Vagina (tissue), 2 donors: ENCODE measurements around the gene CRTAC1. TPM values are rescaled to one million over a fixed set of nuclear protein-coding genes. Genes with fewer than 3 reads are reported as not detected.

ENCODE experiments used
- DNase-seq, 2 donors: peaks; one replicate each; pipeline ENCODE4 v3.0.0-alpha.2; 2017; ENCODE audit errors: extremely low spot score in 2 of 2
- H3K27ac ChIP-seq: fragments of 200-600 bp; sonication (generic); one replicate; pipeline ENCODE4 v1.5.1; 2019
- H3K27me3 ChIP-seq: fragments of 200-600 bp; sonication (generic); one replicate; pipeline ENCODE4 v1.5.1; 2019
- H3K36me3 ChIP-seq, 2 donors: fragments of 200-600 bp; sonication (generic); one replicate each; pipeline ENCODE4 v1.5.1; 2017 to 2019
- H3K4me1 ChIP-seq: fragments of 200-600 bp; sonication (generic); one replicate; pipeline ENCODE4 v1.5.1; 2019
- H3K4me3 ChIP-seq, 2 donors: fragments of 200-600 bp; sonication (generic); 1 replicate in 1 of 2; 2 replicates in 1 of 2; pipeline ENCODE4 v1.5.1; 2016 to 2019
- H3K9me3 ChIP-seq: fragments of 200-600 bp; sonication (generic); one replicate; pipeline ENCODE4 v1.5.1; 2019
- POLR2A ChIP-seq, 2 donors: fragments of 450-650 bp; IDR thresholded peaks; one replicate each; pipeline ENCODE4 v1.6.1; 2017; ENCODE audit warnings: antibody characterized with exemption in 2 of 2, mild to moderate bottlenecking in 2 of 2, moderate library complexity in 2 of 2
- POLR2AphosphoS5 ChIP-seq, 2 donors: sonication (generic); formaldehyde crosslinking; IDR thresholded peaks; one replicate each; pipeline ENCODE4 v1.9.0; 2017; ENCODE audit warnings: antibody characterized with exemption in 2 of 2, mild to moderate bottlenecking in 2 of 2, low read depth in 1 of 2; ENCODE audit not compliant: insufficient read depth in 1 of 2
- intact Hi-C: fragments of 100-400 bp; cut with DNase I; formaldehyde crosslinking; loops from one replicate; pipeline ENCODE4 v1.15.1; 2023
- total RNA-seq: library from RNA; depleted of rRNA; stranded (reverse); fragments of >200 nt; gene quantifications from one replicate; pipeline ENCODE4 v1.2.3, GENCODE V29; 2016
- TF ChIP-seq, protein P1 (sequence below), 3 experiments: fragments of 450-650 bp in 2 of 3; fragments of 200-600 bp in 1 of 3; sonication (generic) in 1 of 3; IDR thresholded peaks; one replicate each; pipeline ENCODE4 v1.5.1; 2017 to 2019; ENCODE audit warnings: antibody characterized with exemption in 3 of 3, mild to moderate bottlenecking in 2 of 3, moderate library complexity in 2 of 3

CRTAC1 gene
- total RNA-seq, 1 donor from 2014 or later: 2.5 TPM

DNA sequence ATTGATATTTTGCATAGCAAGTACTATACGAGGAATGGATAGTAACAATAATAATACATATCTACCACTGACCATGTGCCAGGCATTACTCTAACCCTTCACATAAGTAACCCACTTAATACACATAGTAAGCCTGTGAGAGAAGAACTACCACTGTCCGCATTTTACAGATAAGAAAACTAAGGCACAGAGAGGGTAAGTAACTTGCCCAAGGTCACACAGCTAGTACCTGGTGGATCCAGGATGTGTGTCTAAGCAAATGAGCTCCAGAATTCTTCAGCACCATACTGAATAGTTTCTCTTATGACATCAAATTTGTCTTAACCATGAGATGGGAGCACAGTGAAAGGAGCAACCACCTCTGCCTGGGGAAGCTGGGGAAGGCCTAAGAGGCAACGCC lies 10.2 kb downstream of the CRTAC1 start:
- intact Hi-C loops: no loop called here
- TF ChIP-seq, protein P1, sequence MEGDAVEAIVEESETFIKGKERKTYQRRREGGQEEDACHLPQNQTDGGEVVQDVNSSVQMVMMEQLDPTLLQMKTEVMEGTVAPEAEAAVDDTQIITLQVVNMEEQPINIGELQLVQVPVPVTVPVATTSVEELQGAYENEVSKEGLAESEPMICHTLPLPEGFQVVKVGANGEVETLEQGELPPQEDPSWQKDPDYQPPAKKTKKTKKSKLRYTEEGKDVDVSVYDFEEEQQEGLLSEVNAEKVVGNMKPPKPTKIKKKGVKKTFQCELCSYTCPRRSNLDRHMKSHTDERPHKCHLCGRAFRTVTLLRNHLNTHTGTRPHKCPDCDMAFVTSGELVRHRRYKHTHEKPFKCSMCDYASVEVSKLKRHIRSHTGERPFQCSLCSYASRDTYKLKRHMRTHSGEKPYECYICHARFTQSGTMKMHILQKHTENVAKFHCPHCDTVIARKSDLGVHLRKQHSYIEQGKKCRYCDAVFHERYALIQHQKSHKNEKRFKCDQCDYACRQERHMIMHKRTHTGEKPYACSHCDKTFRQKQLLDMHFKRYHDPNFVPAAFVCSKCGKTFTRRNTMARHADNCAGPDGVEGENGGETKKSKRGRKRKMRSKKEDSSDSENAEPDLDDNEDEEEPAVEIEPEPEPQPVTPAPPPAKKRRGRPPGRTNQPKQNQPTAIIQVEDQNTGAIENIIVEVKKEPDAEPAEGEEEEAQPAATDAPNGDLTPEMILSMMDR (IDR thresholded peaks at IDR 0.05): no peak
- TF ChIP-seq POLR2A (IDR thresholded peaks at IDR 0.05): no peak
- no peaks in the 10 kb centered on the region for H3K27me3 ChIP-seq

DNA sequence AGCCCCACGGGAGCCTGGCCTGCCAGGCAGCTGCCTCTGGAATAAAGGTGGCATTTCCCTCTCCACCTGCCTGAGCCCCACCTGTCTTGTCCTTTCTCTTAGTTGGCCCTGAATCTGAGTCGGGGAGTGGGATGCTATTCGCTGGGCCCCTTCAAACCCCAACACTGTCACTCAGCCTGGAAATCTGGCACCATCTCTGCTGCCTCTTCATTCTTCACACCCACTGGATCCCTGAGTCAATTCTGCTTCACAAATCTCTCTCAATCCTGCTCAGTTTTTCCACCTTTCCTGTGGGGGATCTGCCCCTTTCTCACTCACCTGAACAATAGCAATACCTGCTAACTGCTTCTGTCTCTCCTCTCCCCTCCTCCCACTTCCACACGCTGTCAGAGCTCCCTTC lies 10.6 kb downstream of the CRTAC1 start:
- no peaks in the 10 kb centered on the region for H3K4me1 ChIP-seq
- intact Hi-C loops: no loop called here
- H3K4me3 ChIP-seq: no peak overlapping the region
- no peaks in the 10 kb centered on the region for H3K27me3 ChIP-seq
- TF ChIP-seq, protein P1 (IDR thresholded peaks at IDR 0.05): no peak
- TF ChIP-seq POLR2AphosphoS5 (IDR thresholded peaks at IDR 0.05; ENCODE audit: insufficient read depth in 1 of 2, low read depth in 1 of 2): no peak
- no peaks in the 10 kb centered on the region for H3K36me3 ChIP-seq
- no peaks in the 10 kb centered on the region for H3K9me3 ChIP-seq
- no peak overlapping the region for H3K27ac ChIP-seq
- DNase-seq: no peak

More for the DNA sequence above, 10.2 kb downstream of the CRTAC1 start:
- no peaks in the 10 kb centered on the region for H3K9me3 ChIP-seq
- no peak overlapping the region for H3K4me3 ChIP-seq
- no peak overlapping the region for H3K27ac ChIP-seq
- no peak for DNase-seq
- H3K36me3 ChIP-seq: no peaks in the 10 kb centered on the region
- H3K4me1 ChIP-seq: no peaks in the 10 kb centered on the region

GRCh38 chr10:98016772-98017475 lies 13.5 kb downstream of the CRTAC1 start:
- Histone ChIP-seq H3K9me3 (no peaks in the 10 kb centered on the region), H3K27me3 (no peaks in the 10 kb centered on the region), H3K4me1 (no peaks in the 10 kb centered on the region), H3K27ac (no peak overlapping the region), H3K4me3 (no peak overlapping the region), H3K36me3 (no peaks in the 10 kb centered on the region)
- intact Hi-C loops: no loop called here
- TF ChIP-seq POLR2AphosphoS5 (IDR thresholded peaks at IDR 0.05; ENCODE audit: insufficient read depth in 1 of 2, low read depth in 1 of 2) (no peak), POLR2A (IDR thresholded peaks at IDR 0.05) (no peak)
- TF ChIP-seq, protein P1 (IDR thresholded peaks at IDR 0.05): no peak
- DNase-seq: no peak

GRCh38 chr10:98013776-98014175 lies 16.6 kb downstream of the CRTAC1 start:
- peak in 1 of 2 donors; percentile 58 for DNase-seq

DNA sequence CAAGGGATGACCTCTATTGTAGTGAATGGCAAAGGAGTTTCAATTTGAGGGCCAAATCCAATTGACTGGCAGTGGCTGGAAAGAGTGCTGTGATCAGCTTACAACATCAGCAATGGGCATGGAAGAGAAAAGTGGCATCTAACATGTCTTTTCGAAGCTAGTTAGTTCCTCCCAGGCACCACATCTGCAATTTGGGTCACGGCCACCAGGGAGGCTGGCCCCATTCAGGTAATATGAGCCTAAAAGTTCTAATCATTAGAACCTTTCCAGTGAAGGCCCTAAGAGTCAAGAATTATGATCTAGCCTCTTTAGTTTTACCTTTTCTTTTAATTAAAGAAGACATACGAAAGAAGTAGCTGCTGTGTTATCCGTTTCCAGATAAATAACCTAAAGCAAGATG lies 17.3 kb downstream of the CRTAC1 start:
- H3K27me3 ChIP-seq: no peaks in the 10 kb centered on the region
- intact Hi-C loops: no loop called here
- H3K27ac ChIP-seq: no peak overlapping the region
- no peak for TF ChIP-seq POLR2AphosphoS5 (IDR thresholded peaks at IDR 0.05; ENCODE audit: insufficient read depth in 1 of 2, low read depth in 1 of 2)
- TF ChIP-seq, protein P1 (IDR thresholded peaks at IDR 0.05): no peak
- TF ChIP-seq POLR2A (IDR thresholded peaks at IDR 0.05): no peak
- H3K9me3 ChIP-seq: no peaks in the 10 kb centered on the region
- H3K36me3 ChIP-seq: no peaks in the 10 kb centered on the region
- peak in 1 of 2 donors; percentile 19 for DNase-seq
- no peak overlapping the region for H3K4me3 ChIP-seq
- H3K4me1 ChIP-seq: no peaks in the 10 kb centered on the region

More at GRCh38 chr10:98013776-98014175, 16.6 kb downstream of the CRTAC1 start:
- H3K27me3 ChIP-seq: no peaks in the 10 kb centered on the region
- no peaks in the 10 kb centered on the region for H3K36me3 ChIP-seq
- H3K4me3 ChIP-seq: no peak overlapping the region
- no peak overlapping the region for H3K27ac ChIP-seq
- TF ChIP-seq, protein P1 (IDR thresholded peaks at IDR 0.05): no peak
- TF ChIP-seq POLR2AphosphoS5 (IDR thresholded peaks at IDR 0.05; ENCODE audit: insufficient read depth in 1 of 2, low read depth in 1 of 2): no peak
- no peak for TF ChIP-seq POLR2A (IDR thresholded peaks at IDR 0.05)
- no peaks in the 10 kb centered on the region for H3K9me3 ChIP-seq
- intact Hi-C loops: no loop called here
- no peaks in the 10 kb centered on the region for H3K4me1 ChIP-seq
